HL-60 (cell line): ENCODE measurements around the gene TTC28.

Experiments used
- POLR2AphosphoS5 ChIP-seq: IDR thresholded peaks from 2 replicates; pipeline ENCODE4 v1.6.1; 2012; ENCODE audit warnings: low read depth
- TF ChIP-seq, protein P1 (sequence below): IDR thresholded peaks from one replicate; pipeline ENCODE4 v1.5.1; 2011; ENCODE audit warnings: low read length, control low read depth, inconsistent platforms; ENCODE audit not compliant: insufficient read depth

DNA sequence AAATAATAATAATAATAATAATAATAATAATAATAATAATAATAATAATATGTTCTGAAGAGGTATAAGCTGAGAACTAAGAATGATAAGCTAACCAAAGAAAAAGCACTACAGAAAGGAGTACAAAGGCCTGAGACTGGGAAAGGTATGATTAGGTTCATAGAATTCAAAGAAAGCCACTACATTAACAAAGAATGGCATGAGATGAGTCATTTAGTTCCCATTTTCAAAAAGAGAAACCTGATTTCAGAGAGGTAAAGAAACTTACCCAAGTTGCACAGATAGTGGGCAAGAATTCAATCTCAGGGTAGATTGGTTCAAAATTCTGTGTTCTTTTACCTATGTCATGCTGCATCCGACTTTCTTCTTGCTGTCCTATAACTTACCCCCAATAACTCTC is 350.9 kb downstream of the TTC28 start:
- no peak for TF ChIP-seq POLR2AphosphoS5
- TF ChIP-seq, protein P1, sequence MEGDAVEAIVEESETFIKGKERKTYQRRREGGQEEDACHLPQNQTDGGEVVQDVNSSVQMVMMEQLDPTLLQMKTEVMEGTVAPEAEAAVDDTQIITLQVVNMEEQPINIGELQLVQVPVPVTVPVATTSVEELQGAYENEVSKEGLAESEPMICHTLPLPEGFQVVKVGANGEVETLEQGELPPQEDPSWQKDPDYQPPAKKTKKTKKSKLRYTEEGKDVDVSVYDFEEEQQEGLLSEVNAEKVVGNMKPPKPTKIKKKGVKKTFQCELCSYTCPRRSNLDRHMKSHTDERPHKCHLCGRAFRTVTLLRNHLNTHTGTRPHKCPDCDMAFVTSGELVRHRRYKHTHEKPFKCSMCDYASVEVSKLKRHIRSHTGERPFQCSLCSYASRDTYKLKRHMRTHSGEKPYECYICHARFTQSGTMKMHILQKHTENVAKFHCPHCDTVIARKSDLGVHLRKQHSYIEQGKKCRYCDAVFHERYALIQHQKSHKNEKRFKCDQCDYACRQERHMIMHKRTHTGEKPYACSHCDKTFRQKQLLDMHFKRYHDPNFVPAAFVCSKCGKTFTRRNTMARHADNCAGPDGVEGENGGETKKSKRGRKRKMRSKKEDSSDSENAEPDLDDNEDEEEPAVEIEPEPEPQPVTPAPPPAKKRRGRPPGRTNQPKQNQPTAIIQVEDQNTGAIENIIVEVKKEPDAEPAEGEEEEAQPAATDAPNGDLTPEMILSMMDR = no peak
